ENCODE results near the gene ENSA.

DNA sequence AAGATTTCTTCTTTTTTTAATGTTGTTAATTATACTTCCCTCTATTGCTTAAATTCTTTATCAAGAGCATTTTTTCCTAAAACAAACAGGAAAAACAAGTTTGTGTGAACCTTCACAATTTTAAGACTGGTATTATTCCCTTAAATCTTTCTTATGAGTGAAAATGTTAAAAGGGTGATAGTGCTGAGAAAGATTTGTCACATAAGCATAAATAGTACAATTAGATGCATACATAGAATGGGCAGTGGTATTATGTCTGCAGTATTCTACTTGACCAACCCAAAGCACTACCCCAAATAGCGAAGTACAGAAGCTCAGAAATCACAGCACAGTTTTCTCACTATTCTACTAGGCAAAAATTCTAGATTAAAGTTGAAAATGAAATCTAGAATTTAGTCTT, 49.6 kb upstream of the ENSA start:
- TF ChIP-seq POLR2A (IDR thresholded peaks at IDR 0.05), result no peak
- TF ChIP-seq, protein P1, sequence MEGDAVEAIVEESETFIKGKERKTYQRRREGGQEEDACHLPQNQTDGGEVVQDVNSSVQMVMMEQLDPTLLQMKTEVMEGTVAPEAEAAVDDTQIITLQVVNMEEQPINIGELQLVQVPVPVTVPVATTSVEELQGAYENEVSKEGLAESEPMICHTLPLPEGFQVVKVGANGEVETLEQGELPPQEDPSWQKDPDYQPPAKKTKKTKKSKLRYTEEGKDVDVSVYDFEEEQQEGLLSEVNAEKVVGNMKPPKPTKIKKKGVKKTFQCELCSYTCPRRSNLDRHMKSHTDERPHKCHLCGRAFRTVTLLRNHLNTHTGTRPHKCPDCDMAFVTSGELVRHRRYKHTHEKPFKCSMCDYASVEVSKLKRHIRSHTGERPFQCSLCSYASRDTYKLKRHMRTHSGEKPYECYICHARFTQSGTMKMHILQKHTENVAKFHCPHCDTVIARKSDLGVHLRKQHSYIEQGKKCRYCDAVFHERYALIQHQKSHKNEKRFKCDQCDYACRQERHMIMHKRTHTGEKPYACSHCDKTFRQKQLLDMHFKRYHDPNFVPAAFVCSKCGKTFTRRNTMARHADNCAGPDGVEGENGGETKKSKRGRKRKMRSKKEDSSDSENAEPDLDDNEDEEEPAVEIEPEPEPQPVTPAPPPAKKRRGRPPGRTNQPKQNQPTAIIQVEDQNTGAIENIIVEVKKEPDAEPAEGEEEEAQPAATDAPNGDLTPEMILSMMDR (IDR thresholded peaks at IDR 0.05), result no peak
